ENCODE results near the gene RDH8.

The RDH8 gene

GRCh38 chr19:10005632-10006334, 7.5 kb upstream of the RDH8 start:
- H3K27ac ChIP-seq: no peak overlapping the region
- TF ChIP-seq CTCF (IDR thresholded peaks at IDR 0.05): no peak
- TF ChIP-seq ZFX (IDR thresholded peaks at IDR 0.05; ENCODE audit: borderline replicate concordance): no peak

- TF ChIP-seq CTCF (IDR thresholded peaks at IDR 0.05): no peak
- no peak for TF ChIP-seq ZFX (IDR thresholded peaks at IDR 0.05; ENCODE audit: borderline replicate concordance)
- H3K27ac ChIP-seq: no peak overlapping the region
Observed at GRCh38 chr19:10006335-10006708, 7.0 kb upstream of the RDH8 start.

GRCh38 chr19:10006752-10007323, 6.4 kb upstream of the RDH8 start:
- no peak overlapping the region for H3K27ac ChIP-seq
- TF ChIP-seq ZFX (IDR thresholded peaks at IDR 0.05; ENCODE audit: borderline replicate concordance) (no peak), CTCF (IDR thresholded peaks at IDR 0.05) (no peak)

GRCh38 chr19:10007371-10008183, 5.7 kb upstream of the RDH8 start:
- no peak overlapping the region for H3K27ac ChIP-seq
- TF ChIP-seq CTCF (IDR thresholded peaks at IDR 0.05) (no peak), ZFX (IDR thresholded peaks at IDR 0.05; ENCODE audit: borderline replicate concordance) (no peak)

GRCh38 chr19:10008184-10008765, 5.0 kb upstream of the RDH8 start:
- TF ChIP-seq ZFX (IDR thresholded peaks at IDR 0.05; ENCODE audit: borderline replicate concordance): no peak
- TF ChIP-seq CTCF (IDR thresholded peaks at IDR 0.05): no peak
- H3K27ac ChIP-seq: no peak overlapping the region

- no peak overlapping the region for H3K27ac ChIP-seq
- TF ChIP-seq ZFX (IDR thresholded peaks at IDR 0.05; ENCODE audit: borderline replicate concordance) (no peak), CTCF (IDR thresholded peaks at IDR 0.05) (no peak)
Observed at GRCh38 chr19:10009714-10010224, 3.5 kb upstream of the RDH8 start.

All from 22Rv1 (cell line).